Endodermal cell (in vitro differentiated cells): ENCODE measurements around the gene ATXN7. TPM values are rescaled to one million over a fixed set of nuclear protein-coding genes. Genes with fewer than 3 reads are reported as not detected.

Experiments
- DNase-seq: peaks from one replicate; pipeline ENCODE4 v3.0.0-alpha.2; 2017
- H3K27ac ChIP-seq: 2 replicates; pipeline ENCODE4 v1.5.1; 2013; ENCODE audit warnings: mild to moderate bottlenecking, low read depth, low read length, moderate library complexity
- H3K27me3 ChIP-seq: 2 replicates; pipeline ENCODE4 v1.6.1; 2013; ENCODE audit warnings: mild to moderate bottlenecking, low read length, moderate library complexity; ENCODE audit not compliant: insufficient read depth, control insufficient read depth, poor library complexity, severe bottlenecking
- H3K36me3 ChIP-seq: 2 replicates; pipeline ENCODE4 v1.7.0; 2013; ENCODE audit warnings: mild to moderate bottlenecking, low read length, moderate library complexity; ENCODE audit not compliant: control insufficient read depth, insufficient read depth
- H3K4me1 ChIP-seq: one replicate; pipeline ENCODE4 v1.7.0; 2013; ENCODE audit warnings: low read length; ENCODE audit not compliant: control insufficient read depth, insufficient read depth
- H3K4me3 ChIP-seq: 2 replicates; pipeline ENCODE4 v1.5.1; 2013; ENCODE audit warnings: mild to moderate bottlenecking, low read length, moderate library complexity
- H3K9ac ChIP-seq: 2 replicates; pipeline ENCODE4 v1.6.1; 2013; ENCODE audit warnings: mild to moderate bottlenecking, low read length, moderate library complexity; ENCODE audit not compliant: poor library complexity, severe bottlenecking; ENCODE audit errors: extremely low read depth
- H3K9me3 ChIP-seq: 2 replicates; pipeline ENCODE4 v1.6.1; 2013; ENCODE audit warnings: mild to moderate bottlenecking, low read length, moderate library complexity; ENCODE audit not compliant: control insufficient read depth
- H3K27ac Mint-ChIP-seq: 2 replicates; pipeline ENCODE4 v1.8.0; 2020; ENCODE audit warnings: mixed read lengths
- H3K27me3 Mint-ChIP-seq: 2 replicates; pipeline ENCODE4 v1.8.0; 2021; ENCODE audit warnings: mild to moderate bottlenecking, mixed read lengths; ENCODE audit not compliant: insufficient read depth
- H3K36me3 Mint-ChIP-seq: 2 replicates; pipeline ENCODE4 v1.8.0; 2020; ENCODE audit warnings: low read depth, mixed read lengths
- H3K4me1 Mint-ChIP-seq: 2 replicates; pipeline ENCODE4 v1.8.0; 2020; ENCODE audit warnings: mixed read lengths
- H3K4me3 Mint-ChIP-seq: 2 replicates; pipeline ENCODE4 v1.8.0; 2020; ENCODE audit warnings: mild to moderate bottlenecking, moderate library complexity, mixed read lengths
- H3K9me3 Mint-ChIP-seq: 2 replicates; pipeline ENCODE4 v1.8.0; 2020; ENCODE audit warnings: mild to moderate bottlenecking, mixed read lengths
- CTCF ChIP-seq: fragments of 200-600 bp; sonication (generic); conservative IDR thresholded peaks from 2 replicates; pipeline ENCODE4 v1.5.0; 2021; ENCODE audit warnings: antibody characterized with exemption, mild to moderate bottlenecking
- WGBS, 2 experiments: methylation state at CpG; one replicate each; pipeline versions ENCODE4 v1.1.5 to v1.1.7; 2013; ENCODE audit warnings: missing lambda C conversion rate in 2 of 2, mixed read lengths in 1 of 2; ENCODE audit not compliant: insufficient coverage in 1 of 2, insufficient read length in 1 of 2; 5-methylcytosine and 5-hydroxymethylcytosine counted together
- total RNA-seq, 2 donors: library from RNA; stranded (reverse); fragmentation: NEBNext Ultra II Directional in 1 of 2; extraction: Animal tissue kit (Norgen Biotek cat#: 25700) in 1 of 2; gene quantifications; 2 replicates in 1 of 2; 3 replicates in 1 of 2; pipeline ENCODE4 v1.2.1, GENCODE V29; 2021

ATXN7 gene
- total RNA-seq, 2 donors from 2014 or later = 28.1 to 28.8 TPM

- Mint-ChIP-seq H3K4me1 (peaks cover 23% of the 10 kb centered on the region), H3K9me3 (no peaks in the 10 kb centered on the region), H3K27ac (no peak overlapping the region), H3K36me3 (peaks cover 12% of the 10 kb centered on the region), H3K27me3 (no peaks in the 10 kb centered on the region), H3K4me3 (no peak overlapping the region)
- peaks cover 3% of the 10 kb centered on the region for H3K9me3 ChIP-seq
- no peak for TF ChIP-seq CTCF
- DNase-seq = no peak
- no peak overlapping the region for H3K27ac ChIP-seq
- H3K9ac ChIP-seq = no peak overlapping the region
- H3K27me3 ChIP-seq = no peaks in the 10 kb centered on the region
- peaks cover 14% of the 10 kb centered on the region for H3K36me3 ChIP-seq
- peaks cover 13% of the 10 kb centered on the region for H3K4me1 ChIP-seq
- no peak overlapping the region for H3K4me3 ChIP-seq
- WGBS, 2 experiments = 89 to 90% methylated on average over 3 to 4 of the region's 4 CpGs
Observed at GRCh38 chr3:63824309-63824708, 39.4 kb upstream of the ATXN7 start.

- no peak overlapping the region for H3K4me3 ChIP-seq
- no peak overlapping the region for H3K27ac Mint-ChIP-seq
- no peaks in the 10 kb centered on the region for H3K27me3 Mint-ChIP-seq
- H3K9me3 Mint-ChIP-seq = no peaks in the 10 kb centered on the region
- no peak overlapping the region for H3K27ac ChIP-seq
- no peaks in the 10 kb centered on the region for H3K27me3 ChIP-seq
- WGBS, 2 experiments = 90 to 100% methylated on average over 6 of the region's 6 CpGs
- TF ChIP-seq CTCF = no peak
- H3K4me1 Mint-ChIP-seq = peaks cover 25% of the 10 kb centered on the region
- peaks cover 58% of the 10 kb centered on the region for H3K36me3 ChIP-seq
- peaks cover 18% of the 10 kb centered on the region for H3K4me1 ChIP-seq
- DNase-seq = no peak
- no peak overlapping the region for H3K4me3 Mint-ChIP-seq
- no peak overlapping the region for H3K9ac ChIP-seq
- peaks cover 45% of the 10 kb centered on the region for H3K36me3 Mint-ChIP-seq
- peaks cover 4% of the 10 kb centered on the region for H3K9me3 ChIP-seq
Observed at GRCh38 chr3:63830526-63830925, 33.1 kb upstream of the ATXN7 start.

DNA sequence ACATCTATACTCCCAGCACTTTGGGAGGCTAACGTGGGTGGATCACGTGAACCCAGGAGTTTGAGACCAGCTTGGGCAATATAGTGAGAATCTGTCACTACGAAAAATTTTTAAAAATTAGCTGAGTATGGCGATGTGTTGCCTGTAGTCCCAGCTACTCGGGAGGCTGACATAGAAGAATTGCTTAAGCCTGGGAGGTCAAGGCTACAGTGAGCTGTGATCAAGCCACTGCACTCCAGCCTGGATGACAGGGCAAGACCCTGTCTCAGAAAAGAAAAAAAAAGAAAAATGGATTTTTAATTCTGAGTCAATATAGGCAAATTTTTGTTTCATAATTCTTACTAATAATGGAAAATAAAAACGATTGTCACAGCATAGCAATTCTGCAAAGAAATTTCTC, 31.3 kb upstream of the ATXN7 start:
- Mint-ChIP-seq H3K4me1 (peaks cover 8% of the 10 kb centered on the region), H3K27ac (no peak overlapping the region), H3K4me3 (no peak overlapping the region), H3K36me3 (peaks cover 53% of the 10 kb centered on the region), H3K9me3 (no peaks in the 10 kb centered on the region), H3K27me3 (no peaks in the 10 kb centered on the region)
- 96 to 100% methylated on average over 5 to 6 of the region's 6 CpGs for whole genome bisulfite sequencing, 2 experiments
- Histone ChIP-seq H3K36me3 (peaks cover 74% of the 10 kb centered on the region), H3K9me3 (peaks cover 4% of the 10 kb centered on the region), H3K27ac (no peak overlapping the region), H3K9ac (no peak overlapping the region), H3K27me3 (no peaks in the 10 kb centered on the region), H3K4me3 (no peak overlapping the region), H3K4me1 (peaks cover 9% of the 10 kb centered on the region)
- no peak for TF ChIP-seq CTCF
- no peak for DNase-seq
